ENCODE results near the gene MANSC4. TPM values are rescaled to one million over a fixed set of nuclear protein-coding genes. Genes with fewer than 3 reads are reported as not detected.

Gene MANSC4
- total and polyA plus RNA-seq, 9 of the 15 experiments (the other 6 are each of a cell fraction or from before 2014, with no cell fraction given) = not detected

GRCh38 chr12:27779920-27780611, at the start of gene MANSC4, which contains the start of gene KLHL42 (continued):
- TF ChIP-seq SNRNP70 (optimal IDR thresholded peaks at IDR 0.05; ENCODE audit: low read depth, low read length) = no peak
- TF ChIP-seq FOXP4 (CRISPR knock-in tag; IDR thresholded peaks at IDR 0.05; ENCODE audit: borderline replicate concordance) = no peak
- TF ChIP-seq ILK (tag; IDR thresholded peaks at IDR 0.05; ENCODE audit: borderline replicate concordance, low read depth) = no peak
- TF ChIP-seq MCM3 (IDR thresholded peaks at IDR 0.05) = no peak
- TF ChIP-seq RAD21 (CRISPR knock-in tag; conservative IDR thresholded peaks at IDR 0.05 in 1 of 2, IDR thresholded peaks at IDR 0.05 in 1 of 2) = no peak
- no peak for TF ChIP-seq PPARD (CRISPR knock-in tag; IDR thresholded peaks at IDR 0.05)
- TF ChIP-seq TAF15 (IDR thresholded peaks at IDR 0.05; ENCODE audit: low read depth, low read length) = no peak
- TF ChIP-seq NFIC (IDR thresholded peaks at IDR 0.05) = no peak; the same call in 1 of the 2 replicates
- no peak for TF ChIP-seq ZNF644 (tag; IDR thresholded peaks at IDR 0.05; ENCODE audit: low read depth)
- TF ChIP-seq, protein P1, sequence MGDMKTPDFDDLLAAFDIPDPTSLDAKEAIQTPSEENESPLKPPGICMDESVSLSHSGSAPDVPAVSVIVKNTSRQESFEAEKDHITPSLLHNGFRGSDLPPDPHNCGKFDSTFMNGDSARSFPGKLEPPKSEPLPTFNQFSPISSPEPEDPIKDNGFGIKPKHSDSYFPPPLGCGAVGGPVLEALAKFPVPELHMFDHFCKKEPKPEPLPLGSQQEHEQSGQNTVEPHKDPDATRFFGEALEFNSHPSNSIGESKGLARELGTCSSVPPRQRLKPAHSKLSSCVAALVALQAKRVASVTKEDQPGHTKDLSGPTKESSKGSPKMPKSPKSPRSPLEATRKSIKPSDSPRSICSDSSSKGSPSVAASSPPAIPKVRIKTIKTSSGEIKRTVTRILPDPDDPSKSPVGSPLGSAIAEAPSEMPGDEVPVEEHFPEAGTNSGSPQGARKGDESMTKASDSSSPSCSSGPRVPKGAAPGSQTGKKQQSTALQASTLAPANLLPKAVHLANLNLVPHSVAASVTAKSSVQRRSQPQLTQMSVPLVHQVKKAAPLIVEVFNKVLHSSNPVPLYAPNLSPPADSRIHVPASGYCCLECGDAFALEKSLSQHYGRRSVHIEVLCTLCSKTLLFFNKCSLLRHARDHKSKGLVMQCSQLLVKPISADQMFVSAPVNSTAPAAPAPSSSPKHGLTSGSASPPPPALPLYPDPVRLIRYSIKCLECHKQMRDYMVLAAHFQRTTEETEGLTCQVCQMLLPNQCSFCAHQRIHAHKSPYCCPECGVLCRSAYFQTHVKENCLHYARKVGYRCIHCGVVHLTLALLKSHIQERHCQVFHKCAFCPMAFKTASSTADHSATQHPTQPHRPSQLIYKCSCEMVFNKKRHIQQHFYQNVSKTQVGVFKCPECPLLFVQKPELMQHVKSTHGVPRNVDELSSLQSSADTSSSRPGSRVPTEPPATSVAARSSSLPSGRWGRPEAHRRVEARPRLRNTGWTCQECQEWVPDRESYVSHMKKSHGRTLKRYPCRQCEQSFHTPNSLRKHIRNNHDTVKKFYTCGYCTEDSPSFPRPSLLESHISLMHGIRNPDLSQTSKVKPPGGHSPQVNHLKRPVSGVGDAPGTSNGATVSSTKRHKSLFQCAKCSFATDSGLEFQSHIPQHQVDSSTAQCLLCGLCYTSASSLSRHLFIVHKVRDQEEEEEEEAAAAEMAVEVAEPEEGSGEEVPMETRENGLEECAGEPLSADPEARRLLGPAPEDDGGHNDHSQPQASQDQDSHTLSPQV (IDR thresholded peaks at IDR 0.05) = peak; percentile 70
- no peak for TF ChIP-seq NFE2L1 (tag; IDR thresholded peaks at IDR 0.05; ENCODE audit: borderline replicate concordance, low read depth)
- TF ChIP-seq DACH1 (IDR thresholded peaks at IDR 0.05; ENCODE audit: partially characterized antibody) = no peak
- TF ChIP-seq TCF7 (IDR thresholded peaks at IDR 0.05; ENCODE audit: borderline replicate concordance) = no peak
- no peak for TF ChIP-seq ZNF717 (CRISPR knock-in tag; IDR thresholded peaks at IDR 0.05)
- no peak for TF ChIP-seq EGR1 (conservative IDR thresholded peaks at IDR 0.05)
- no peak for TF ChIP-seq MCM2 (IDR thresholded peaks at IDR 0.05; ENCODE audit: low read depth)
- no peak for TF ChIP-seq MEF2D (tag; conservative IDR thresholded peaks at IDR 0.05; ENCODE audit: low read depth)
- TF ChIP-seq U2AF2 (optimal IDR thresholded peaks at IDR 0.05; ENCODE audit: low read depth, low read length) = no peak
- TF ChIP-seq E2F5 (CRISPR knock-in tag; IDR thresholded peaks at IDR 0.05) = no peak
- no peak for TF ChIP-seq RHOXF2B (CRISPR knock-in tag; conservative IDR thresholded peaks at IDR 0.05)
- peak; percentile 77 for TF ChIP-seq PHF20 (IDR thresholded peaks at IDR 0.05; ENCODE audit: partially characterized antibody)
- TF ChIP-seq ZNF785 (CRISPR knock-in tag; IDR thresholded peaks at IDR 0.05) = no peak

Data from K562 (cell line).